SU-DHL-6 (cell line): ENCODE results near the gene APOE.

Experiments used
- EZH2phosphoT487 ChIP-seq: fragments of 200-600 bp; sonication (generic), shearing (Covaris generic); conservative IDR thresholded peaks from 2 replicates; pipeline ENCODE4 v1.6.1; 2018; ENCODE audit warnings: mild to moderate bottlenecking, antibody characterized with exemption, low read length, moderate library complexity, mixed read lengths
- TF ChIP-seq, protein P1 (sequence below): fragments of 200-600 bp; sonication (generic); IDR thresholded peaks from one replicate; pipeline ENCODE4 v1.5.1; 2017; ENCODE audit warnings: antibody characterized with exemption, mild to moderate bottlenecking, low read length, moderate library complexity; ENCODE audit not compliant: insufficient read depth, poor library complexity, severe bottlenecking

DNA sequence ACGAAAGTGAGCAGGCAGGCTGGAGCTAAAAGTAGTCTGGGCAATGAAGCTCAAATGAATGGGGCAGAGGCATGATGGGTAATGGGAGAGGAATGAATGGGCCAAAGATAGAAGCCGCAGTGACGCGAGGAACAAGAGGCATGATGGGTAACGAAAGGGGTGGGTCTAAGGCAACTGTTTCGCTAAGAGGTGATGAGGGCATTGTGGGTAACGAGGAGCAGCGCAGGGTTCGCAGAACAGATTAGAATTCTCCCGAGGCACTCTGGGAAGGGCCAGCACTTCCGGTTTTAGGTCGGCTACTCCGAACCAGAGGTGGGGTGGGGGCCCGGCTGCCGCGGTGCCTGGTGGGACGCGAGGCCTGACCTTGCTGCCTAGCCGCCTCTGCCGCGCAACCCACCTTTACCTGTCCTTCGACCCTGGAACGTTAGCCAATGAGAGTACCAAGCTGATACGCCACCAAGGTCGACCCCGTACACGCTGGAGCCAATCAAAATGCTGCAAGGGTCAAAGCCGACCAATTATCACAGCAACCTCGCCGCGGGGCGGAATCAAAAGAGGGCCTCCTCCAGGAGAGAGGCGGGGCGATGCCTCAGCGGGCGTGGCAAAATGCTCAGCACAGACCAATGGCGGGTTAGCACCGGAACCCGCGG is 15.1 kb upstream of the APOE start:
- TF ChIP-seq, protein P1, sequence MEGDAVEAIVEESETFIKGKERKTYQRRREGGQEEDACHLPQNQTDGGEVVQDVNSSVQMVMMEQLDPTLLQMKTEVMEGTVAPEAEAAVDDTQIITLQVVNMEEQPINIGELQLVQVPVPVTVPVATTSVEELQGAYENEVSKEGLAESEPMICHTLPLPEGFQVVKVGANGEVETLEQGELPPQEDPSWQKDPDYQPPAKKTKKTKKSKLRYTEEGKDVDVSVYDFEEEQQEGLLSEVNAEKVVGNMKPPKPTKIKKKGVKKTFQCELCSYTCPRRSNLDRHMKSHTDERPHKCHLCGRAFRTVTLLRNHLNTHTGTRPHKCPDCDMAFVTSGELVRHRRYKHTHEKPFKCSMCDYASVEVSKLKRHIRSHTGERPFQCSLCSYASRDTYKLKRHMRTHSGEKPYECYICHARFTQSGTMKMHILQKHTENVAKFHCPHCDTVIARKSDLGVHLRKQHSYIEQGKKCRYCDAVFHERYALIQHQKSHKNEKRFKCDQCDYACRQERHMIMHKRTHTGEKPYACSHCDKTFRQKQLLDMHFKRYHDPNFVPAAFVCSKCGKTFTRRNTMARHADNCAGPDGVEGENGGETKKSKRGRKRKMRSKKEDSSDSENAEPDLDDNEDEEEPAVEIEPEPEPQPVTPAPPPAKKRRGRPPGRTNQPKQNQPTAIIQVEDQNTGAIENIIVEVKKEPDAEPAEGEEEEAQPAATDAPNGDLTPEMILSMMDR: no peak
- no peak for TF ChIP-seq EZH2phosphoT487
